ENCODE results near the gene TASOR.

The TASOR gene

GRCh38 chr3:56688191-56688590 is 5.1 kb upstream of the TASOR start:
- DNase-seq = no peak

- no peak for DNase-seq
Observed at GRCh38 chr3:56684029-56684428, 964 bp upstream of the TASOR start.

GRCh38 chr3:56682462-56683121 is 473 bp downstream of the TASOR start:
- DNase-seq = peak; percentile 79

GRCh38 chr3:56681984-56682461 is 1.0 kb downstream of the TASOR start:
- DNase-seq = no peak

- no peak for DNase-seq
Observed at GRCh38 chr3:56680054-56680580, 2.9 kb downstream of the TASOR start.

GRCh38 chr3:56677286-56677685 is 5.8 kb downstream of the TASOR start:
- DNase-seq = no peak

GRCh38 chr3:56673781-56674457 is 9.1 kb downstream of the TASOR start:
- DNase-seq = peak; percentile 13

- DNase-seq = no peak
Observed at GRCh38 chr3:56667973-56668579, 15.0 kb downstream of the TASOR start.

- no peak for DNase-seq
Observed at GRCh38 chr3:56664823-56665222, 18.2 kb downstream of the TASOR start.

- DNase-seq = no peak
Observed at GRCh38 chr3:56655709-56656108, 27.4 kb downstream of the TASOR start.

- DNase-seq = no peak
Observed at GRCh38 chr3:56654460-56654859, 28.6 kb downstream of the TASOR start.

GRCh38 chr3:56645407-56645806 is 37.7 kb downstream of the TASOR start:
- DNase-seq = no peak

- DNase-seq = no peak
Observed at GRCh38 chr3:56633602-56634535, 49.2 kb downstream of the TASOR start.
